ENCODE data around the gene WSCD2. TPM values are rescaled to one million over a fixed set of nuclear protein-coding genes. Genes with fewer than 3 reads are reported as not detected.

WSCD2 gene
- total and polyA plus RNA-seq, 2 donors (not counting 3 experiments of a cell fraction or from before 2014, with no cell fraction given) = not detected

- no peak overlapping the region for H3K9ac ChIP-seq (replicated peaks; ENCODE audit: extremely low read depth, insufficient read depth, low read length)
- DNase-seq (ENCODE audit: low read depth, low spot score) (peak; percentile 3), FAIRE-seq (no peak)
- no peaks in the 10 kb centered on the region for H3K9me1 ChIP-seq (replicated peaks; ENCODE audit: control insufficient read depth, extremely low read depth, insufficient read depth, low read length)
- intact Hi-C loops (cut with micrococcal nuclease) (no loop called here), dilution Hi-C loops (cut with MboI; ENCODE audit: extremely low pct_ligation_motif_present, low sequenced_read_pairs) (no loop called here)
- no peak overlapping the region for H3K4me2 ChIP-seq (ENCODE audit: insufficient read depth, low read length)
- no peak overlapping the region for H3K27ac ChIP-seq (ENCODE audit: insufficient read depth, low read depth, low read length)
- no peak overlapping the region for H3K4me3 ChIP-seq (replicated peaks in 1 of 3; ENCODE audit: insufficient read depth in 1 of 3, low read depth in 1 of 3, low read length in 3 of 3)
- H3K79me2 ChIP-seq (ENCODE audit: control insufficient read depth, insufficient read depth, low read length) = no peaks in the 10 kb centered on the region
- H4K20me1 ChIP-seq (replicated peaks; ENCODE audit: control insufficient read depth, extremely low read depth, insufficient read depth, low read length) = no peaks in the 10 kb centered on the region
- no peak overlapping the region for H2AFZ ChIP-seq (ENCODE audit: low read depth, low read length)
- H3K36me3 ChIP-seq (ENCODE audit: control insufficient read depth in 2 of 2, extremely low read depth in 1 of 2, insufficient read depth in 2 of 2, low read length in 2 of 2) = no peaks in the 10 kb centered on the region
- ChIA-PET POLR2A (no interaction called here), CTCF (interaction anchor here (0.9 to 2.5 kb wide), 5 partner anchors 16 to 278 kb away, joined by 3 to 16 read pairs (median 4); no protein-coding TSS in a partner anchor)
- BruUV-seq (replicated peaks) = no TSS peak
- no peak for TF ChIP-seq POLR2AphosphoS5 (IDR thresholded peaks at IDR 0.05; ENCODE audit: insufficient read depth, low read depth, low read length)
- TF ChIP-seq POLR2A (IDR thresholded peaks at IDR 0.05; ENCODE audit: low read depth, low read length) = no peak
- TF ChIP-seq EZH2 (IDR thresholded peaks at IDR 0.05; ENCODE audit: borderline replicate concordance, low read depth, low read length, severe bottlenecking) = no peak
- TF ChIP-seq, protein P1, sequence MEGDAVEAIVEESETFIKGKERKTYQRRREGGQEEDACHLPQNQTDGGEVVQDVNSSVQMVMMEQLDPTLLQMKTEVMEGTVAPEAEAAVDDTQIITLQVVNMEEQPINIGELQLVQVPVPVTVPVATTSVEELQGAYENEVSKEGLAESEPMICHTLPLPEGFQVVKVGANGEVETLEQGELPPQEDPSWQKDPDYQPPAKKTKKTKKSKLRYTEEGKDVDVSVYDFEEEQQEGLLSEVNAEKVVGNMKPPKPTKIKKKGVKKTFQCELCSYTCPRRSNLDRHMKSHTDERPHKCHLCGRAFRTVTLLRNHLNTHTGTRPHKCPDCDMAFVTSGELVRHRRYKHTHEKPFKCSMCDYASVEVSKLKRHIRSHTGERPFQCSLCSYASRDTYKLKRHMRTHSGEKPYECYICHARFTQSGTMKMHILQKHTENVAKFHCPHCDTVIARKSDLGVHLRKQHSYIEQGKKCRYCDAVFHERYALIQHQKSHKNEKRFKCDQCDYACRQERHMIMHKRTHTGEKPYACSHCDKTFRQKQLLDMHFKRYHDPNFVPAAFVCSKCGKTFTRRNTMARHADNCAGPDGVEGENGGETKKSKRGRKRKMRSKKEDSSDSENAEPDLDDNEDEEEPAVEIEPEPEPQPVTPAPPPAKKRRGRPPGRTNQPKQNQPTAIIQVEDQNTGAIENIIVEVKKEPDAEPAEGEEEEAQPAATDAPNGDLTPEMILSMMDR (IDR thresholded peaks at IDR 0.05; ENCODE audit: extremely low read depth in 1 of 2, insufficient read depth in 1 of 2, low read depth in 1 of 2, low read length in 2 of 2) = peak in 1 of 2 donors; percentile 18
- H3K27me3 ChIP-seq (ENCODE audit: control insufficient read depth in 2 of 2, insufficient read depth in 2 of 2, low read length in 2 of 2) = no peaks in the 10 kb centered on the region
- no peaks in the 10 kb centered on the region for H3K4me1 ChIP-seq (ENCODE audit: control insufficient read depth, extremely low read depth, insufficient read depth, low read length)
- no peaks in the 10 kb centered on the region for H3K9me3 ChIP-seq (replicated peaks; ENCODE audit: control insufficient read depth, insufficient read depth, low read length)
Observed at GRCh38 chr12:108234158-108234557, 105.1 kb downstream of the WSCD2 start.

- Histone ChIP-seq H2AFZ (ENCODE audit: low read depth, low read length) (no peak overlapping the region), H3K27me3 (ENCODE audit: control insufficient read depth in 2 of 2, insufficient read depth in 2 of 2, low read length in 2 of 2) (no peaks in the 10 kb centered on the region), H3K4me1 (ENCODE audit: control insufficient read depth, extremely low read depth, insufficient read depth, low read length) (no peaks in the 10 kb centered on the region), H3K9ac (replicated peaks; ENCODE audit: extremely low read depth, insufficient read depth, low read length) (no peak overlapping the region), H3K27ac (ENCODE audit: insufficient read depth, low read depth, low read length) (no peak overlapping the region), H3K36me3 (ENCODE audit: control insufficient read depth in 2 of 2, extremely low read depth in 1 of 2, insufficient read depth in 2 of 2, low read length in 2 of 2) (no peaks in the 10 kb centered on the region), H3K4me2 (ENCODE audit: insufficient read depth, low read length) (no peak overlapping the region), H3K9me3 (replicated peaks; ENCODE audit: control insufficient read depth, insufficient read depth, low read length) (no peaks in the 10 kb centered on the region), H3K79me2 (ENCODE audit: control insufficient read depth, insufficient read depth, low read length) (no peaks in the 10 kb centered on the region), H4K20me1 (replicated peaks; ENCODE audit: control insufficient read depth, extremely low read depth, insufficient read depth, low read length) (no peaks in the 10 kb centered on the region), H3K9me1 (replicated peaks; ENCODE audit: control insufficient read depth, extremely low read depth, insufficient read depth, low read length) (no peaks in the 10 kb centered on the region), H3K4me3 (replicated peaks in 1 of 3; ENCODE audit: insufficient read depth in 1 of 3, low read depth in 1 of 3, low read length in 3 of 3) (no peak overlapping the region)
- FAIRE-seq (no peak), DNase-seq (ENCODE audit: low read depth, low spot score) (no peak)
- CTCF ChIA-PET = interaction anchor here (0.9 to 2.5 kb wide), 4 partner anchors 11 to 277 kb away, joined by 3 to 16 read pairs (median 6); no protein-coding TSS in a partner anchor
- dilution Hi-C loops (cut with MboI; ENCODE audit: extremely low pct_ligation_motif_present, low sequenced_read_pairs) = no loop called here
- no TSS peak for BruUV-seq (replicated peaks)
- POLR2A ChIA-PET = no interaction called here
- TF ChIP-seq POLR2AphosphoS5 (IDR thresholded peaks at IDR 0.05; ENCODE audit: insufficient read depth, low read depth, low read length) (no peak), FOS (IDR thresholded peaks at IDR 0.05; ENCODE audit: borderline replicate concordance, insufficient read depth, low read length) (no peak), GATA2 (IDR thresholded peaks at IDR 0.05; ENCODE audit: insufficient read depth, insufficient read length, low read depth, low read length) (no peak), MYC (IDR thresholded peaks at IDR 0.05; ENCODE audit: low read depth, low read length) (no peak), POLR2A (IDR thresholded peaks at IDR 0.05; ENCODE audit: low read depth, low read length) (no peak), MAX (IDR thresholded peaks at IDR 0.05; ENCODE audit: insufficient read depth, insufficient read length) (no peak), EZH2 (IDR thresholded peaks at IDR 0.05; ENCODE audit: borderline replicate concordance, low read depth, low read length, severe bottlenecking) (no peak), JUN (IDR thresholded peaks at IDR 0.05; ENCODE audit: borderline replicate concordance, insufficient read depth, insufficient read length, low read depth) (no peak)
- TF ChIP-seq, protein P1 (IDR thresholded peaks at IDR 0.05; ENCODE audit: extremely low read depth in 1 of 2, insufficient read depth in 1 of 2, low read depth in 1 of 2, low read length in 2 of 2) = no peak
- intact Hi-C loops (cut with micrococcal nuclease) = no loop called here
Observed at GRCh38 chr12:108235197-108235984, 106.3 kb downstream of the WSCD2 start.
